ENCODE results near the gene SYNGR3.

DNA sequence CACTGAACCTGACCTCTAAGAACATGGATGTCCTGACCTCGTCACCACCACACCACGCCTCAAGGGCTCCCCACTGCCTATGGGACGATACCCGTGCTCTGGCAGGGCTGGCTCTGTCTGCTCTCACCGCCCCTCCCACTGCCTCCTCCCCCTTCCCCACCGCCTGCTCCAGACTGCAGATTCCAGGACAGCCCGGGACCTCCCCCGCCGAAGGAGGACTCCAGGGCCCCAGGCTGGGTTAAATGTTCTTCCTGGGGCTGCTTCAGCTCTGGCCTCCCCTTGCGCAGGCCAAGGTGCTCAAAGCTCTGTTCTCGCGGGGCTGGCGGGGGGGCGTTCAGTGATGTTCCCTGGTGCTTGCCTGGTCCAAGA lies 32.9 kb downstream of the SYNGR3 start:
- no peak for TF ChIP-seq POLR2A (IDR thresholded peaks at IDR 0.05)
- TF ChIP-seq, protein P1, sequence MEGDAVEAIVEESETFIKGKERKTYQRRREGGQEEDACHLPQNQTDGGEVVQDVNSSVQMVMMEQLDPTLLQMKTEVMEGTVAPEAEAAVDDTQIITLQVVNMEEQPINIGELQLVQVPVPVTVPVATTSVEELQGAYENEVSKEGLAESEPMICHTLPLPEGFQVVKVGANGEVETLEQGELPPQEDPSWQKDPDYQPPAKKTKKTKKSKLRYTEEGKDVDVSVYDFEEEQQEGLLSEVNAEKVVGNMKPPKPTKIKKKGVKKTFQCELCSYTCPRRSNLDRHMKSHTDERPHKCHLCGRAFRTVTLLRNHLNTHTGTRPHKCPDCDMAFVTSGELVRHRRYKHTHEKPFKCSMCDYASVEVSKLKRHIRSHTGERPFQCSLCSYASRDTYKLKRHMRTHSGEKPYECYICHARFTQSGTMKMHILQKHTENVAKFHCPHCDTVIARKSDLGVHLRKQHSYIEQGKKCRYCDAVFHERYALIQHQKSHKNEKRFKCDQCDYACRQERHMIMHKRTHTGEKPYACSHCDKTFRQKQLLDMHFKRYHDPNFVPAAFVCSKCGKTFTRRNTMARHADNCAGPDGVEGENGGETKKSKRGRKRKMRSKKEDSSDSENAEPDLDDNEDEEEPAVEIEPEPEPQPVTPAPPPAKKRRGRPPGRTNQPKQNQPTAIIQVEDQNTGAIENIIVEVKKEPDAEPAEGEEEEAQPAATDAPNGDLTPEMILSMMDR (IDR thresholded peaks at IDR 0.05) = no peak

All from prostate gland (tissue), 2 donors.